HG03280 (cell line): ENCODE data around the gene FRAS1.
"Not testable (repeated sequence)": the region's sequence is repeated elsewhere in the genome, so short reads cannot be mapped to it uniquely, and the experiment has no call there.

ENCODE experiments used
- ATAC-seq: cut with Tn5 transposase; IDR thresholded peaks from one replicate; pipeline ENCODE4 v1.9.1; 2021; ENCODE audit warnings: mild to moderate bottlenecking, moderate library complexity; ENCODE audit not compliant: unreplicated experiment

FRAS1 gene

DNA sequence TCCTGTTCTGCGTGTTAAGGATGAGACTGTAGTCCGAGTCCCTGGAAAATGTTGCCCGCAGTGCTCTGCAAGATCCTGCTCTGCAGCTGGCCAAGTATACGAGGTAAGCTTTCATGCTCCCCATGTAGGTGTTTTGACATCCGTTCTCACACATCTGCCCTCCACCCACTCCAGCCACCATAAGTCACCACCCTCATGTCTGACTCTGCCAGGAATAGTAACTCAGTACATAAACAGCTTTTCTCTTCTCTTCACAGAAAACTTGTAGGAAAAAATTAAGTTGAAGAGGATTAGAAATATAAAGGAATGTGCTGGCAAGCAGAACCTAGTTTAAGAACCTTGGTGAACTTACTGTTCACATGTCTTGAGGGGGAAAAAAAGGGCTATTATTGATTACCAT is 207.9 kb downstream of the FRAS1 start:
- no peak for ATAC-seq

DNA sequence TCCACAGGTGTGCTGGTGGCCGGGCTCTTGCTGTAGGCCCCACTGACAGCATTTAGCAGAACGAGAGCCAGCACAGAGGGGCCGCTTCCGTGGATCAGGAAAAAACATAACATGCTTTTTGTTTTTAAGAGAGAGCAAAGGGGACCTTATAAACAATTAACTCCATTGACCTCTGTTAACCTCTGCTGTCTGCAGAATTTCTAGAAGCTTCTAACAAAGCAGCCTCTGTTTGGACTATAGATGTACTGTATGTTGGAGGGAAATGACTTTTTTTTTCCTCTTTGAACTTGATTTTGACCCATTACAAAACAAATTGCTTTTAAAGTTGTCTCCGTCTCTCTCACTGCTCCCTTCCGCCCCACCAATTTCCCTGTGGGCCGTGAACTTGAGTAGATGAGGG is 210.7 kb downstream of the FRAS1 start:
- ATAC-seq = no peak

DNA sequence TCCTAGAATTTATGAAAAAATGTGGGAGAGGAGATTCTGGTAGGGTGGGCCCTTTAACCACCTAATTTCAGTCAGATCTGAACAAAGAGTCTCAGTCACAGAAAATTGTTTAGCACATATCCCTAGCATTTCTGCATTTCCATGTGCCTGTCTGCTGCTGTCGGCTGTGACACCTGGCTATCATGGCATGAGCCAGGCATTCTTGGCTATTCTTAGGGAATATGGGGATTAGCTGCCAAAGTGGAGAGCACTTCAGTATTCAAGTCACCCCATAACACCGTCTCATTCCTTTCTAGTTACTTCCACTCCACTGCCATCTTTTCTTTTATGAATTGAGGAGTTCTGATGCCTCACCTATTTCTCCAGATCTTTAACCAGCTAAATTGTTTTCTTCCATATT is 211.5 kb downstream of the FRAS1 start:
- no peak for ATAC-seq

DNA sequence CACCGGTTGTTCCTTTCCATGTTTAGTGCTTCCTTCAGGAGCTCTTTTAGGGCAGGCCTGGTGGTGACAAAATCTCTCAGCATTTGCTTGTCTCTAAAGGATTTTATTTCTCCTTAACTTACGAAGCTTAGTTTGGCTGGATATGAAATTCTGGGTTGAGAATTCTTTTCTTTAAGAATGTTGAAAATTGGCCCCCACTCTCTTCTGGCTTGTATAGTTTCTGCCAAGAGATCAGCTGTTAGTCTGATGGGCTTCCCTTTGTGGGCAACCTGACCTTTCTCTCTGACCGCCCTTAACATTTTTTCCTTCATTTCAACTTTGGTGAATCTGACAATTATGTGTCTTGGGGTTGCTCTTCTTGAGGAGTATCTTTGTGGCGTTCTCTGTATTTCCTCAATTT is 218.3 kb downstream of the FRAS1 start:
- not testable (repeated sequence) for ATAC-seq

DNA sequence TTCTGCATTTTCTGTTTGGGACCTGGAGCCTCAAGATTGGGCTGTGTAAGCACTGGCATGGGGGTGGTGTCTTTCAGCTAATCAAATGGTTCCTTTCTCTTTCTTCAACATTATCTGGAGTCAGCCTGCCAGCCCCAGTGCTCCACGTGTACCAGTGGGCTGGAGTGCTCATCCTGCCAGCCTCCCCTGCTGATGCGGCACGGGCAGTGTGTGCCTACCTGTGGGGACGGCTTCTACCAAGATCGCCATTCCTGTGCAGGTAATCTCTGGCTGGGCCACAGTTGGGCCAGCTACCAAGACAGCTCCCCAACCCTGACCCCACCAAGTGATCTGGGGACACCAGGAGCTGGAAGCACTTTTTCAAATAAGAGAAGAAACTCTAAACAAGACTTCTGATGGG is 229.2 kb downstream of the FRAS1 start:
- no peak for ATAC-seq

DNA sequence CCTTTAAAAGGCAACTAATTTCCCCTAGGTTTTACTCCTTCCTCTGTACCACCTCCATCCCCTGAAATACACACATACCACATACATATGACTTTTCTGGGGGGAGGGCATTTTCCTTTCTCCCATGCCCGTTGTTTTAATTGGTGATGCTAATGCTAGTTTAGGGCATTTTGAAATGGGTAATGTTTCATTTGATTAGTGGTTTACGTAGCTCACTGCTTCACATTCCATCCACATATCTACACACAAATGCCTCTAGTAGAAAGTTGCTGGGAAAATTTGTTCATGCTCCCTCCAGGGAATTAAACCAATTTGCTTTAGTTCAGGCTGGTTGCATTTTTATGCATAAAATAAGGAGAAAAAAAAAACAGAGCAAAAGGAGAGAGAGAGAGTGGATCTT is 231.2 kb downstream of the FRAS1 start:
- no peak for ATAC-seq

DNA sequence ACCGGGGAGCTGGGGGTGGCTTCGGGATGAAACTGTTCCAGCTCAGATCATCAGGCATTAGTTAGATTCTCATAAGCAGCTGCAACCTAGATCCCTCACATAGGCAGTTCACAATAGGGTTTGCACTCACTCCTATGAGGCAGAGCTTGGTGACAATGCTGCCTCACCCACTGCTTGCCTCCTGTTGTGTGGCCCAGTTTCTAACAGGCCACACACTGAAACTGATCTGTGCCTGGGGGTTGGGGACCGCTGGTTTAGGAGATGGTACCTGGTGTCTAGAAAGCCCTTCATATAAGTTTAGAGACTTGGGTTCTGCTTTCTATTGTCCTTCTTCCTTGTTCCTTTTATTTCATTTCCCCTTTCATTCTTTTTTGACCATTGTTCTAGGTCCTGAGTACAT is 234.2 kb downstream of the FRAS1 start:
- ATAC-seq = no peak

DNA sequence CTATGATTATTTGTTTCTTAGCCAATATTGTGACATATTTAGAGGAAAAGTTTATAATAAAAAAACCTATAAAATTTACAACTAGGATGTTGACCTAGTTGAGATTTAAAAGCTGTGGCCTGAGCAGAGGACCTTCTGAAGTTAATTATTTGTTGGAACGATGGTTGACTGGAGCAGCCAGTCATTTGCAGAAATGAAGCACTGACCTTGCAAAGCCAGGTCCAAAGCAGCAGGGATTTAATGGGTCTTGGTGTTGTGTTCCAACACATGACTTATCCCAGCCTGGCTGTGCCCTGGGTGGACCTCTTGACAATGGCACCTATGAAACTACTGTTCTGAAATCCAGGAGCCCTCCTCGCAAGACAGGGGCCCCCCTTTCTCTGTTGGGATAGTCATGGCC is 235.2 kb downstream of the FRAS1 start:
- ATAC-seq = no peak

DNA sequence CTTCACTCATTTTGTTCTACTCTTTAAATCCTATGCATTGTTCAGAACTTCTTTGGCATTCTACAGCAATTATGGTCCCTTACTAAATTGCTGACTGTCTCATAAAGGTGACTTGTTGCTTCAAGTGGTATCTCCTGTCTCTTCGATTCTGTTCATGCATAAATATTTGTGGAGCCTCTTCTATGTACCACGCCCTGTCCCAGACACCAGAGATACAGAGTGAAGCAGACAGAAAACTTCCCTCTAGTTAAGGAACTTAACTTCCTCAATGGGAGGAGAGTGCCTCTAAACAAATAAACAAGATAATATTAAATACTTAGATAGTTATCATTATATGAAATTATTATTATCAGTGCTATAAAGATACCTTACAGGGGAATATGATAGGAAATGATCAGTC is 235.7 kb downstream of the FRAS1 start:
- ATAC-seq = no peak

DNA sequence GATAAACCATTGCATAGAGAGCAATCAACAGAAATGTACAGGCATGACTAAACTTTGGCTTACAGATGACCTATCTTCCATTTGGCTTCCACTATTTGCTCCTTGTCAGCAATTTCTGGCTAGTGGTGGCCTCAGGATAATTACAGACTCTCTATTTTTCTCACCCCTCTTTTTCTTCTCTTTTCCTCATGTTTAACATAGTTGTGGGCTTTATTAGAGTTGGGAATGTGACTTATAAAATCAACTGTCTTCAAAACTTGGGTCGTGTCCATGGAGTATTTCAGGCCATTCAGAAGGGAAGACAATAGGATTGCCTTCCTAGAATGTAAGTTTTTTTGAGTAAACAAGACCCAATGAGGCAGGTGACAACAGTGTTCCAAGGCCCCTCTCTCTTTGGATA is 236.2 kb downstream of the FRAS1 start:
- ATAC-seq = no peak

DNA sequence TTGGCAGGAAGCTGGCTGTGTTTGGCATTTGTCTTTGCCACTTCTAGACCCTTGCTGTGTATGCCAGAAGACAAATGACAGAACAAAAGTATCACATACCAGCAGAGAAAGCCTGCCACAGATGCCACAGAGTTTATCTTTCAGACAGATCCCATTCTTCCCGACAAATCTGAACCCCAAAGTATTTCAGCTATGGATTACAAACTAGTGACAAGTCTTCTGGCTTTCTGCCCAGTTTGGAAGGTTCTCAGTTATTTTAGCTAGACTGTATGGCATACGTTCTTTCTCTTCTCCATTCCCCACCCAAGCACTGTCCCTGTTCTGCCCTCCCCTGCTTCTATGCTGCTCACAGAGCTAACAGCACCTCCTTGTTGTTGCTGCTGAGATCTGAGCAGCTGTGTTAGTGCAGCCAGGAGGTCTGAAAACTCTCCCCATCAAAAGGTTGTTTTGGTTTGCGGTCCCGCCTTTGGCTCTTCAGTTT is 236.7 kb downstream of the FRAS1 start:
- ATAC-seq = no peak

DNA sequence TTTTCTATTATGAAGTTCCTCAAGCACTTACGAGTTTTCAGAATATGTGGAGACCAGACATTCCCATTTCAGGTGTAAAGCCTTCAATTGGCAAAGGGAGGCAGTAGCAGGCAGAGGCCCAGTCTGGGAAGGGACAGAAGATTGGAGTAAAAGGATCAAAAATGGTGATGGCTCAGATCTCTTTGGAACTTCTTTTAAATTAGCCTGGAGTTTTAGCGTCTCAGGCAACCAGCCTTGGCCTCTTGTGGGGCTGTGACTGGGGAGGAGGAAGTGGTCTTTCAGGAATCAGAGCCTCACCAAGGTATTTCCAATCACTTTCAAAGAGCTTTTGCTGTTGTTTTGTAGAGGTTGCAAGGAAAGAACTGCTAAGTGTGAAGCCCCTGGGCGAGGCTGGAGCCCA is 239.1 kb downstream of the FRAS1 start:
- ATAC-seq = no peak

DNA sequence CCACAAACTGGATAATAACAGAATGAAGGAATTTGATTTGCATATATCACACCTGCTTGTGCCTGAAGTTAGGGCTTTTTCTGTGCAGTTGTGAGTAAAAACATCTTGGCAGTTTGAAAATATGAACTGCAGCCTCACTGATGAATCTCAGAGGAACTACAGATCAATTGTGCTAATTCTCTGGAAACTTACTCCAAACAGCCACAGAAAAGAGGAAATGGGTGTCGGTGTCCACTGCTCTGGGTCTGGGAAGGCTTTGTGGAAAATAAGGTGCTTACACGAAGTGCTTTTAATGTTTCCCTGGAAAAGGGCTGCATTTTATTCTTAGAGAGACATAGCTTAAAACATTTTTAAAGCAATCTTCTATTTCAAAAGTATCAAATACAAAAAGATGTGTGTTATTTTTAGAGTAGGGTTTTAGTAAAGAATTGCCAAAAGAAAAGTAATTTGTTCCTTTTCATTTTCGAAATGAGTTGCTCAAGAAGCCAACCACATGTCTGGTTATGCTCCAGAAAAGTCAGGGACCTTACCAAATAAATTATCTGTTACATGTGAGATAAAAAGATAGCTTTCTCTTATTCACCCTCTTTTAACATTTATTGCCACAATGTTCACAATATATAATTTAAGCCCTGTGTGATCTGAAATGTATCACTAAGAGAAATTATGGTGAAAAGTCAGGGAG is 240.1 kb downstream of the FRAS1 start:
- no peak for ATAC-seq

DNA sequence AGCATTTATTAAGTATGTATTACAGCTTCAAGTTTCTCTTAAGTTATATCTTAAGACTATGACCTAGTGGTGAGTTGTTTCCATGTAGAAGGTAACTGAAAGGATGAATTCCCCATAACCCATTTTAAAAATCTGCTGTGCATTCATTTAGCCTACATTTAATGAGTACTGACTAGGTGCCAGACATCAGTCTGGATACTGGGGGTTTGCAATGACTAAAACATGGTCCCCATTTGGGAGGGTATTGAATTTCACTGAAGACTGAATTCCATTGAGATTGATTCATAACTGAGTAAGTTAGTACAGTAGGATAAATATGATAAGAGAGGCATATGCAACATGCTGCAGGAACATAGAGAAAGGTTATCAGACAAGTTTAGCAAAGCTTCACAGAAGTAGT is 241.5 kb downstream of the FRAS1 start:
- ATAC-seq = no peak

DNA sequence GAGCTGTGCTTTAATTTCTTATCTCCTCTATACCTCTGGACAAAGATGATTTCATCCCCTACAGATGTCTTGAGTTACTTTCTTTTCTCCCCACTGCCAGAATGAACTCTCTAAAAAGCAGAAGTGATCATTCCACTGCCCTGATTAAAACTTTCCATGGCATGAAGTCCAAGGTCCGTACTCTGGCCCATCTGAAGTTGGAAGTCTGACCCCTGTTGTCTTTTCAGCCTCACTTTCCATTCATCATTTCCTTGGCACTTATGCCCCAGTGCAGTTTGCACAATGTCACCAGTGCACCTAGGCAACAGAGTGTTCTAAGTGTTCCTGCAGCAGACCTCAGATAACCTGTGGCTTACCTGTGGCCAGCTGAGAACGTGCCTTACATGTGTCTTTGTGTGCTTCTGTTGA is 242.4 kb downstream of the FRAS1 start:
- no peak for ATAC-seq

DNA sequence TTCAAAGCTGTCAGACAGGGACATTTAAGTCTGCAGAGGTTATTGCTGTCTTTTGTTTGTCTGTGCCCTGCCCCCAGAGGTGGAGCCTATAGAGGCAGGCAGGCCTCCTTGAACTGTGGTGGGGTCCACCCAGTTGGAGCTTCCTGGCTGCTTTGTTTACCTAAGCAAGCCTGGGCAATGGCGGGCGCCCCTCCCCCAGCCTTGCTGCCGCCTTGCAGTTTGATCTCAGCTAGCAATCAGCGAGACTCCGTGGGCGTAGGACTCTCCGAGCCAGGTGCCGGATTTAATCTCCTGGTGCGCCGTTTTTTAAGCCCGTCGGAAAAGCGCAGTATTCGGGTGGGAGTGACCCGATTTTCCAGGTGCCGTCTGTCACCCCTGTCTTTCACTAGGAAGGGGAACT is 250.1 kb downstream of the FRAS1 start:
- ATAC-seq = not testable (repeated sequence)

DNA sequence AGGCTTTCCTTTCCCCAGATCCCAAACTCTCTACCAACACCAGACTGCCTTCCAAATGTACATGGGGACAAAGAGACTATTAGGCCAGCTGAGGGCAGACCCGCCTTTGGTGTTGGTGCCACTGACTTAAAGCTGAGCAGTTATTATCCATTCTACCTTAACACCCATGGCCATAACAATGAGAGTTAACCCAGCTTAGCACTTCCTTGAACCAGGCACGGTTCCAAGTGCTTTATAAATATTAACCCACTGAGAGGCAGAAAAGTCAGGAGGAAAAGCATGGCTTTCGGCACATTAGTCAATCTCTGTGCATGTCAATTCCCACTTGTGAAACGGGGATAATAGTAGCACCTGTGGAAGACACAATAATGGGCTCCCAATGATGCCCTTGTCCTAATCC is 251.4 kb downstream of the FRAS1 start:
- ATAC-seq = no peak

DNA sequence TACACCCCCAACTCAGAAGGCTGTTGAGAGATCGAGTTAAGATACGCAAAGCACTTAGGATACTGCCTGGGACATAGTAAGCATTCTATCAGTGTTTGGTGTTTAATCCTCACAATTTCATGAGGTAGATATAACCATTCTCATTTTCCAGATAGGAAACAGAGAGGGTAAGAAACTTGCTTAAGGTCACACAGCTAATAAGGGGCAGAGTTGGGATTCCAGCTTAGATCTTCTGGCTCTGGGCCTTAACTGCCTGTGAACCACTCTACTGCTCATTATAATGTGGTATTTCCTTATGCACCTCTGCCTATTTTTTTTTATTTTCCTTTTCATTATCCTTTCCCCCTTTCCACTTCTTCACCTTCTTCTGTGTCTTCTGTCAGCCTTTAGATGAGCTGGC is 252.2 kb downstream of the FRAS1 start:
- ATAC-seq = no peak

DNA sequence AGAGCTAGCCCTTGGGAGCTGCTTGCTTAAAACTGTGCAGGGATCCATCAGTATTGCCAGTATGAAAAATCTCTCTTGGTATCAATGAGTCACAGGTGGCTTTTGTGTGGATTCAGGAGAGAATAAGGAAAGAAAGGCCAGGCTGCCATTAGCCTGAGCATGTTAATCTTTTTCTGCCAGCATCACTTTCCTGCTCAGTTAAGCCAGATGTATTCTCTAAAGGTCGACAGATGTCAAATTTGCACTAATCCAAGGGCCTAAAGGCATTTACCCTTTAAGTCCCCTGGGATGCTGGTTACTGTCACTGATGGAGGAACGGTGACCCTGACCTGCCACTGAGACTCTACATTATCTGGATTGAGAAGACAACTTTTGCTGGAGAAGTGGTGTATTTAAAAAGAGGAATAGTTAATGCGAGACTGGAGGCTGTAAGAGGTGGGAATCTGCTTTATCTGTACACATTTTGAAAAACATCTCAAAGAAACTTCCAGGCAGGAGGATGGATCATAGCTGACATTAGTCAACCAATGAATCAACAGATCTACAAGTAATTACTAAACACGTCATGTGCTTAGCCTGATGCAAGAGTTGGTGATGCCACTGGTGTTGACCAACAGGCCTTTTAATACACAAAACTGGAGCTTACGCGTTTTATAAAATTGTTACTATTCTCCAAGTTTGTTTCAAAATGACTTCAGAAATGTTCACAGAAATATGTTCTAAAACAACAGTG is 253.1 kb downstream of the FRAS1 start:
- no peak for ATAC-seq

DNA sequence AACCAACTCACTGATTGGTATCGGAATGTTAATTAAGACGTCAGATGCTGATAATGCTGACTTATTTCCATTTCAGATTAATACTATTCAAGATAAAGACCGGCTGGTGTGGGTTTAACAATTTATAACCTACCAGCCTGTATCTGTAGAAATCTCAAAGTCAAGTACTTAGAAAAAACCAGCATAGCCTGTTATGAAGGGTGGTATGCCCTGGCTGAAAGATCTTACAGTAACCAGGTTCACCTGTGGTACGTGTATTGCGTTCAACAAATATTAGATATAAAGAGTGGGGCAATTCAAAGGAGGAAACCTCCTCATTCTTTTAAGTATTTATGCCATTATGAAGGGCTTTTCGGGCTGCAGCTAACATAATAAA is 253.6 kb downstream of the FRAS1 start:
- ATAC-seq = no peak

DNA sequence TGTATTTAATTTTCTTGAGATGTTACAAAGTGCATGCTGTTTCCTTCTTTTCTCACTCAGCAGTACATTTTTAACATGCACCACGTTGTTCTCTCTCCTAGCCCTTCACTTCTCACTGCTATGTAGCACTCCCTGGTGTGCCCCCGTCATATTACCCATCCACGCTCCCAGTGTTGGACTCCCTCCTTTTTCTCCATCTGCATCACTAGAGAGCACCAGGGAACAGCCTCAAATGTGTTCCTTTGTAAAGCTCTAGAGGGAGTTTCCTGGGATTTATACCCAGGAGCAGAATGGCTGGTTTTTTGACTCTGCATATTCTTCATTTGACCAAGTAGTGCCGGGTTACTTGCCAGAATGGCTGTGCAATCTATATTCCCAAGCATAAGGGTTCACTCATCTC is 254.2 kb downstream of the FRAS1 start:
- ATAC-seq = no peak

DNA sequence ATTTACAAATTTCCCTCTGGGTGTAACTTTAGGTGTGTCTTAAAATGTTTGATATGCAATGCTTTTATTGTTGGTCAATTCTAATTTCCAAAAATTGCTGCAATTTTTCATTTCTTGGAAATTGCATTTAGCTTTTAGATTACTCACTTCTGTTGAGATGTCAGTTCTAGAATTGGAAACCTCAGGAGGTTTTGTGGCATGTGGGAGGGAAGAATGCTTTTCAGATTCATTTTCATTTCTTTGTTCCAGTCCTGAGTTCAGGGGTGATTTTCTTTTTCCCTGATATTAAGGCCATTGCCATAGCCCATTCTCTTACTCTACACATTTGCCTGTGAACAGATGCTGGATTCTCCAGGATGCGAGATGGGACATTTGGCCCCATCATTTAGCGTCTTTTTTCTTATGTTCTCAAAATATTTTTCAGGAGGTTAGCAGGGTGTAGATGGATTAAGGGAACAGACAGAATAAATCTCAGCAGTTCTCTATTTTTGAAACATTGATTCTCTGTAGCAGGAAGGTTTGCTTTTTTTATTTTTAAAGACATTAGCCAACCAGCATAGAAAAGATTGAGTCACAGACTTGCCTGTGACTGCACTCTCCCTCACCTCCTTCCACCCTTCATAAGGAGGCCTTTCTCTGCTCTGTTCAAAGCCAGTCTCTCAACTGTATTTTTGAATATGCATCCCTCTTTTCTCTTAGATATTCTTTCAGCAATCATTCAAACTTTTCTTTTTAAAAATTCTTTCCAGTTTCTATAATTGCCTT is 256.0 kb downstream of the FRAS1 start:
- no peak for ATAC-seq
